Fibroblast of the conjunctiva (primary cell): ENCODE results near the gene FAM98C.
"Not testable (repeated sequence)": the region's sequence is repeated elsewhere in the genome, so short reads cannot be mapped to it uniquely, and the experiment has no call there.

ENCODE experiments used
- DNase-seq: peaks from one replicate; pipeline ENCODE4 v3.0.0-alpha.2; 2010; ENCODE audit warnings: low read depth

The FAM98C gene

GRCh38 chr19:38402967-38403674 is at the start of gene FAM98C:
Gene FAM98C, plus strand, starts transcription at chr19:38403093. Its CDS starts 61 bp downstream, at chr19:38403154.
- peak; percentile 91 for DNase-seq

DNA sequence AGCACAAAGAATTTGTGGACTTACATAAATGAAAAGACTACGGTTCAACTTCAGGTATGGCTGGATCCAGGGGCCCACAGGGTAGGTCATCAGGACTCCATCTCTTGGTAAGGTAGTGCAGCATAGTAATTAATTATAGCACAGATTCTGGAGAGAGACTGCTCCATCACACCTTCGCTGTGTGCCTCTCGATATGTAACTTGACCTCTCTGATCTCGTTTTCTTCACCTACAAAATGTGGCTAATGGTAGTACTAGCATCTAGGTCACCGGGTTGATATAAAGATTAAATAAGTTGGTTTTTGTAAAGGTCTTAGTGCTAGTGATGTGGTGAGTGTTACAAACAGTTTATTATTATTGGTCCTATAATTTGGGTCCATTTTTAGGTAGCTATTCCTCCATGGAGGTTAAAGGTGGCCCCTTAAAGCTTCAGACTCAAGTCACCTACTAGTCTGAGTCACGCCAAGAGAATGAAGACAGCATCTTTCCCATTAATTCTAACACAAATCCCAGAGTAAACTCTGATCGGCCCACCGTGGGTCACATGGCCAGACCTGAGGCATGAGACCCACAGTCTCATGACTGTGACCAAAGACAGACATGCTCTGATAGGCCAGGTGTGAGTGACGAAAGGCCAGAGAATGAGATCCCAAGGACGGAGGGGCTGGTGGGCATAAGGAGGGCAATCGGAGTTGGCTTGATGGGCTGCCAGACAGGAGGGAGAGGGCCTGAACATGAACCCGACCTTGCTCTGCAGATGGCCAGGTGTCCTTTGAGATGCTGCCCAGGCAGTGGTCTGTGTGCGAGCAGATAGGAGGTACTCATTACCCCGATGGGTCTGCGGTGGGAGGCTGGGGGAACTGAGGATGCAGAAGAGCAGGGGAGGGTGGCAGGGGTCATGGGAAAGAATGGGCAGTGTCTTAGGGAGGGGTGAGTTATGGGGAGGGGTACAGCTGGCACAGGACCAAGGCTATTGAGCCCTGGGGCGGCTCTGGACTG is 46.9 kb upstream of the FAM98C start:
- no peak for DNase-seq

DNA sequence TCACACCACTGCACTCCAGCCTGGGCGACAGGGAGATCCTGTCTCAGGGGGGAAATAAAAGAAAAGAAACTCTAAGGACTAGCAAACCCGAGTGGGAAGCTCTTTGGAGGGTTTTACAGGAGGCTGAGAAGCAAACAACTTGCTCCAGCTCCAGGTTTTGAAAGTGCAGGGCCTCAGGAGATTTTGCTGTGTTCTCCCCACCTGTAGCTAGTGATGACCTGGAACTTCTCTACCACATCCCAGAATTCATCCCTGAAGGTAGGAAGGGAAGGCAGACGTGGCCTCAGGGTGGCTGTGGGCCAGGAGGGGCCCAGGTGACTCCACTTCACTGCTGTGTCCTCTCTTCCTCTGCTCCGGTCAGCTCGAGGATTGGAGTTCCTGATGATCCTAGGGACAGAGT is 44.8 kb upstream of the FAM98C start:
- no peak for DNase-seq

DNA sequence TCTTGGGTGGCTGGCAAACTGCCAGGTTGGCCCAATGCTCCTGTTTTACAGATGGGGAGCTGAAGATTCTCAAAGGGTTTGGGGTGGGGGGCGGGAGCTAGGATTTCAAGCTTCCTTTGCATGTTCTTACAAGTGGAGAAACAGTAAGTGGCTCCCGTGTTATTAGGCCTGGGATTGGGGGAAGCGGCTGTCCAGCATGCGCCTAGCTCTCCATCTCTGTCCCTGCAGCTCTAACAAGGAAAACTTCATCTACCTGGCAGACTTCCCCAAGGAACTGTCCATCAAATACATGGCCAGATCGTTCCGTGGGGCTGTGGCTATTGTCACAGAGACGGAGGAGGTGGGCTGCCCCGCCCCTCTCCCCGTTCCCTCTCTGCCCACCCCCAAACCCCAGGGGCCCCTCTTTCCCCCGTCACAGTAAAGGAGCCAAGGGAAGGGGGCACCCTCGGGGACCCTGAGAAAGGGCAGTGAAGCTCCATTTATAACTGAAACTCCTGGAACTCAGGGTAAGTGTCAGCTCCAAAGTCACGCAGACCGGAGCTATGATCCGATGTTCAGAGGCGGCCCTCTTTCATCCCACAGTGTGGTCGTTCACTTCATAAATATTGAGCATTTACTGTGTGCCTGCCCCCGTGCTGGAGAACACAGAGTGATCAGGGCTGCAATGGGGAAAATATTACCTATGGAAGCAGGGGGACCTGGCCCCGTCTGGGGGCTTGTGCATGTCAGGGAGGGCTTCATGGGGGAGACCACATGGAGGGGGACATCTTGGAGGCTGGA is 43.5 kb upstream of the FAM98C start:
- DNase-seq: no peak

DNA sequence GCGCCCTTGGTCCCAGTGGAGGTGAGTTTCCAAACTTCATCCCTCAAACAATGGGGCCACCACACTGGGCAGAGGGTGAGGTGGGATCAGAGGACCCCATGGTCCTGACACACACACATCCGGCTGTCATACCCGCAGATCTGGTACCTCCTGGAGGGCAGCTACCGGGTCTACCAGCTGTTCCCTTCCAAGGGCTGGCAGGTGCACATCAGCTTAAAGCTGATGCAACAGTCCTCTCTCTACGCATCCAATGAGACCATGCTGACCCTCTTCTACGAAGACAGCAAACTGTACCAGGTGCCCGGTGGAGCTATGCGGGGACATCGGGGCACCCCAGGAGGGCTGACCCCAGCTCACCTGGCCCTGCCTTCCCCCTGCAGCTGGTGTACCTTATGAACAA is 42.5 kb upstream of the FAM98C start:
- no peak for DNase-seq

DNA sequence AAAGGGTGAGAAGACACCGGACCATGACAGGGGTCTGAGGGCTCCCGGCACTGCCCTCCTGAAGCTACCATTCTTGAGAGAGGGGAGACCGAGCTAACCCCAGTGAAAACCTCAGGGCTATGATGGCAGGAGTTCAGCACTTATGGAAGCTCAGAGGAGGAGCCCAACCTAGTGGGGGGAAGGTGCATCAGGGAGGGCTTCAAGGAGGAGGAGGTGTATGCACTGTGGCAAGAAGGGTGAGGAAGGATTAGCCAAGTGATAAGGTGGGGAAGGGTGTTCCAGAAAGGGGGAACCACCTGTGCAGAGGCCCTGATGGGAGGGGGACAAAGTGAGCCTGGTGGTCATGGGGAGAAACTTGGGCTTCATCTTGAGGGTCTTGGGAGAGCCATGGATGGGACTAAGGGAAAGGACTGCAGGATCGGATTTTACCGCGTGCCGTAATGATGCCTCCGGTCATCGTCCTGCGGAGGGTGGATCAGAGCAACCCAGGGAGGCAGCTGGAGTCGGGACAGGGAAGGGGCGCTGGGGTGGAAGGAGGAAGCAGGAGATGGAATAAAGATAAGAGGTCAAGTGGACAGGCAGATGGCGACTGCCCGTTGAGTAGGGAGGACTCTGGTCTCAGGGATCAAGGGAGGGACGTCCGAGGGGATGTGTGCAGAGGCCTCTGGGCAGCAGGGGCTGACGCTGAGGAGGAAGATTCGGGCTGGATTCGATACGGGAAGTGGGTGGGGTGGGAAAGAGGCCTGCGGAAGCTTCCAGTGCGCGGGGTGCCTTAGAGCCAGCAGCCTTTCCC is 41.9 kb upstream of the FAM98C start:
- DNase-seq: no peak

GRCh38 chr19:38361633-38362075 is 41.2 kb upstream of the FAM98C start:
- DNase-seq: no peak

DNA sequence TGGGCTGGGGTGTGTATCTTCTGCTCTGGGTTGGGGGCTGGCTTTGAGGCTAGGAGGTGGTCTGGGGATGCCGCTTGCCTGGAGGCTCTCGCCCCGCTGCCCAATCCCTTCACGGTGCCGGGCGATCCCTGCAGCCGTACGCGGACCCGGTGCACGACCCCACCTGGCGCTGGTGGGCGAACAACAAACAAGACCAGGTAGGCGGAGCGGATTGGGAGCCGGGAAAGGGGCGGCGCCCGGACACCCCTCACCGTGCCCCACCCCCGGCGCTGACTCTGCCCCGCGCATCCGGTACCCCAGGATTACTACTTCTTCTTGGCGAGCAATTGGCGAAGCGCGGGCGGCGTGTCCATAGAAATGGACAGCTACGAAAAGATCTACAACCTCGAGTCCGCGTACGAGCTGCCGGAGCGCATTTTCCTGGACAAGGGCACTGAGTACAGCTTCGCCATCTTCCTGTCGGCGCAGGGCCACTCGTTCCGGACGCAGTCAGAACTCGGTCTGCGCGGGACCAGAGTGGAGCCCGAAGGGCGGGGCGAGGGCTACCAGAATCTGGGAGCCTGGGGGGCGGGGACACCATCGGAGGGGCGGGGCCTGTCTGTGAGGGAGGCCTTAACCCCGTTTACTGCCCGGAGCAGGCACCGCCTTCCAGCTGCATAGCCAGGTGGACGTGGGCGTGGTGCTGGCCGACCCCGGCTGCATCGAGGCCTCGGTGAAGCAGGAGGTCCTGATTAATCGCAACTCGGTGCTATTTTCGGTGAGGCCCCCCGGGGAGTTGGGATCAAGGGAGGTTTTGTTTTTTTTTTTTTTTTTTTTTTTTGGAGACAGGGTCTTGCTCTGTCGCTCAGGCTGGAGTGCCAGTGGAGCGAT is 40.6 kb upstream of the FAM98C start:
- no peak for DNase-seq

- not testable (repeated sequence) for DNase-seq
Observed at GRCh38 chr19:38362946-38363688, 39.8 kb upstream of the FAM98C start.

GRCh38 chr19:38367041-38367440 is 35.9 kb upstream of the FAM98C start:
- DNase-seq: no peak

- no peak for DNase-seq
Observed at GRCh38 chr19:38369584-38369983, 33.3 kb upstream of the FAM98C start.

- no peak for DNase-seq
Observed at GRCh38 chr19:38370299-38370698, 32.6 kb upstream of the FAM98C start.

DNA sequence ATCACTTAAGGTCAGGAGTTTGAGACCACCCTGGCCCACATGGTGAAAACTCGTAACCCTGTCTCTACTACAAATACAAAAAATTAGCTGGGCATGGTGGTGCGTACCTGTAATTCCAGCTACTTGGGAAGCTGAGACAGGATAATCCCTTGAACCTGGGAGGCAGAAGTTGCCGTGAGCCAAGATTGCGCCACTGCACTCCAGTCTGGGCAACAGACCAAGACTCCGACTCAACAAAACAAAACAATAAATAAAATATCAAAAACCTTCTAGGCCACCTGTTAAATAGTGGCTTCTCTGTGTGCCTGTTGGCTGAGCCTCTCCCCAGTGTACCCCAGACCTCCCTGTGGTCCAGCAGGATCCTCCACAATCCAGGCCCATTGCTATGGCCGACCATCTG is 31.8 kb upstream of the FAM98C start:
- no peak for DNase-seq

DNA sequence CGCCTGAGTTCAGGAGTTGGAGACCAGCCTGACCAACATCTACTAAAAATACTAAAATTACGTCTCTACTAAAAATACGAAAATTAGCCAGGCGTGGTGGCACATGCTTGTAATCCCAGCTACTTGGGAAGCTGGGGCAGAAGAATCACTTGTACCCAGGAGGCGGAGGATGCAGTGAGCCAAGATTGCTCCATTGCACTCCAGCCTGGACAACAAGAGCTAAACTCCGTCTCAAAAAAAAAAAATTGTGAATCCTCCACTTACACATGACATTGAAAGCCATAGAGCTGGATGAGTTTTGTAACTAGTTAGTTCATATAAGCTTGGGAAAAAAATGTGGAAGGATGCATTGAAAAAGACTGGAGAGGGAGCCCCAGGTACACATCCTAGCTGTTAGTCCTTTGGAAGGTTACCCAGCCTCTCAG is 29.0 kb upstream of the FAM98C start:
- DNase-seq: no peak

GRCh38 chr19:38374332-38375097 is 28.4 kb upstream of the FAM98C start, which contains the start of gene PSMD8:
Gene PSMD8, plus strand, starts transcription at chr19:38374571. Its CDS starts 31 bp downstream, at chr19:38374602.
- peak; percentile 98 for DNase-seq

DNA sequence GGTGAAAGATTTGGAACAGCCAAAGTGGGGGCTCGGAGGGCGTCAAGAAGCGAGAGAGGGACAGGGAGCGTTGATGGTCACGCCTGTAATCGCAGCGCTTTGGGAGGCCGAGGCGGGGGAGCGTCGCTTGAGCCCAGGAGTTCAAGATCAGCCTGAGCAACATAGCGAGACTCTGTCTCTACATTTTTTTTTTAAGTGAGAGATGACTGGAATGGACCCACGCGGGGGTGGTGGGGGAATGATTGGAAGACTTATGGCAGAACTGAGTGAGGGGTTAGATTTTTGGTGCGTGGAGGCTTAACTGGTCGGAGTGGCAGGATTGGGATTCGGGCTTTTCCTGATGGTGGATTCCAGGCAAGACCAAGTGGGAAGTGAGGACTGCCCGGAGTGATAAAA is 27.8 kb upstream of the FAM98C start:
- DNase-seq: no peak

GRCh38 chr19:38375748-38376147 is 27.1 kb upstream of the FAM98C start:
- DNase-seq: no peak

GRCh38 chr19:38376576-38376975 is 26.3 kb upstream of the FAM98C start:
- DNase-seq: no peak

DNA sequence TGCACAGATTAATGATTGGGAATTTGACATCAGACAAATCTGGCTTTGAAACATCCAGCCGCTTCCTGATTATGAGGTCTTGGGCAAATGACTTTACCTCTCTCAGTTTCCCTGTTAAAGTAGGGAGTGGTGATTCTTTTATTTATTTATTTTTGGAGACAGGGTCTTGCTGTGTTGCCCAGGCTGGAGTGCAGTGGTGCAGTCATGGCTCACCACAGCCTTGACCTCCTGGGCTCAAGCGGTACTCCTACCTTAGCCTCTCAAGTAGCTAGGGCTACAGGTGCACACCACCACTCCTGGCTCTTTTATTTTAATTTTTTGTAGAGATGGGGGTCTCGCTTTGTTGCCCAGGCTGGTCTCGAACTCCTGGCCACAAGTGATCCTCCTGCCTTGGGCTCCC is 25.8 kb upstream of the FAM98C start:
- DNase-seq: no peak
